H1 (cell line): Measurements from ENCODE around the gene CYP2A6. TPM values are rescaled to one million over a fixed set of nuclear protein-coding genes. Genes with fewer than 3 reads are reported as not detected.
"Not testable (repeated sequence)": the region's sequence is repeated elsewhere in the genome, so short reads cannot be mapped to it uniquely, and the experiment has no call there.

Source experiments
- CTCF ChIA-PET: fragments of 300-600 bp; sonication (Branson Sonifier 250); formaldehyde crosslinking; loops from one replicate; lab custom pipeline; 2021; ENCODE audit not compliant: partially characterized antibody; lab: Charles Lee
- POLR2A ChIA-PET: fragments of 300-600 bp; sonication (Branson Sonifier 250); formaldehyde crosslinking; loops from one replicate; lab custom pipeline; 2021; ENCODE audit warnings: inconsistent platforms; ENCODE audit not compliant: partially characterized antibody; lab: Charles Lee
- DNase-seq, 2 experiments: peaks; one replicate each; pipeline versions ENCODE4 v3.0.0 to v3.0.0-alpha.2; 2010 to 2022; ENCODE audit warnings: low spot score in 2 of 2, low read depth in 1 of 2, mixed read lengths in 1 of 2
- FAIRE-seq: peaks from 2 replicates; lab custom pipeline; 2011; peaks lifted over from hg19 to GRCh38; lab: Jason Lieb, UNC
- H2AFZ ChIP-seq: 2 replicates; pipeline ENCODE4 v1.8.1; 2012; ENCODE audit warnings: low read length, inconsistent platforms
- H2AK5ac ChIP-seq: 2 replicates; pipeline ENCODE4 v1.6.1; 2013; ENCODE audit warnings: low read depth, low read length
- H2BK120ac ChIP-seq: replicated peaks from 2 replicates; pipeline ENCODE3; 2013; ENCODE audit warnings: low read depth, low read length, inconsistent platforms
- H2BK12ac ChIP-seq: 2 replicates; pipeline ENCODE4 v1.6.1; 2013; ENCODE audit warnings: low read depth, low read length
- H2BK15ac ChIP-seq: 2 replicates; pipeline ENCODE4 v1.6.1; 2013; ENCODE audit warnings: low read length
- H2BK20ac ChIP-seq: 2 replicates; pipeline ENCODE4 v1.6.1; 2013; ENCODE audit warnings: low read length
- H2BK5ac ChIP-seq: 2 replicates; pipeline ENCODE4 v1.6.1; 2013; ENCODE audit warnings: low read depth, low read length
- H3K14ac ChIP-seq: 2 replicates; pipeline ENCODE4 v1.6.1; 2013; ENCODE audit warnings: inconsistent platforms; ENCODE audit not compliant: insufficient read length
- H3K18ac ChIP-seq: 2 replicates; pipeline ENCODE4 v1.6.1; 2013; ENCODE audit warnings: low read length; ENCODE audit errors: extremely low read depth
- H3K23ac ChIP-seq: 2 replicates; pipeline ENCODE4 v1.6.1; 2013; ENCODE audit warnings: inconsistent platforms; ENCODE audit not compliant: insufficient read length
- H3K23me2 ChIP-seq: 2 replicates; pipeline ENCODE4 v1.6.1; 2013; ENCODE audit warnings: low read depth, low read length
- H3K27ac ChIP-seq: 2 replicates; pipeline ENCODE4 v1.6.1; 2011; ENCODE audit warnings: low read depth, low read length, inconsistent platforms
- H3K27me3 ChIP-seq, 4 experiments: replicated peaks in 1 of 4; 1 replicate in 1 of 4; 2 replicates in 3 of 4; pipeline versions ENCODE4 v1.6.1 to v1.8.1; 2011 to 2013; ENCODE audit warnings: low read length in 3 of 4, mild to moderate bottlenecking in 3 of 4, inconsistent platforms in 2 of 4, mixed read lengths in 2 of 4, moderate library complexity in 1 of 4; ENCODE audit not compliant: control insufficient read depth in 3 of 4, insufficient read depth in 3 of 4; ENCODE audit errors: extremely low read depth in 1 of 4
- H3K36me3 ChIP-seq, 4 experiments: 2 replicates each; pipeline versions ENCODE4 v1.6.1 to v1.8.1; 2011 to 2013; ENCODE audit warnings: mild to moderate bottlenecking in 4 of 4, low read length in 3 of 4, moderate library complexity in 2 of 4, control low read depth in 1 of 4, inconsistent platforms in 1 of 4; ENCODE audit not compliant: insufficient read depth in 4 of 4, control insufficient read depth in 2 of 4
- H3K4ac ChIP-seq: replicated peaks from 2 replicates; pipeline ENCODE3; 2013; ENCODE audit warnings: low read length, low read depth, mixed read lengths, inconsistent platforms; ENCODE audit not compliant: insufficient read length
- H3K4me1 ChIP-seq, 4 experiments: replicated peaks in 1 of 4; 1 replicate in 1 of 4; 2 replicates in 3 of 4; pipeline versions ENCODE4 v1.6.1 to v1.8.1; 2011 to 2013; ENCODE audit warnings: low read length in 3 of 4, inconsistent platforms in 2 of 4, mixed read lengths in 1 of 4; ENCODE audit not compliant: insufficient read depth in 4 of 4, control insufficient read depth in 3 of 4
- H3K4me2 ChIP-seq, 2 experiments: 2 replicates each; pipeline versions ENCODE4 v1.6.1 to v1.8.1; 2011 to 2013; ENCODE audit warnings: low read depth in 2 of 2, low read length in 2 of 2, control low read depth in 1 of 2, inconsistent platforms in 1 of 2, mild to moderate bottlenecking in 1 of 2; ENCODE audit not compliant: insufficient read depth in 1 of 2
- H3K4me3 ChIP-seq, 4 experiments: fragments of 200-600, 300-600 bp in 1 of 4; sonication (generic), shearing (Covaris generic), sonication (Bioruptor Twin) in 1 of 4; 2 replicates each; pipeline versions ENCODE4 v1.5.1 to v1.8.1; 2011 to 2016; ENCODE audit warnings: low read length in 4 of 4, low read depth in 3 of 4, control low read depth in 2 of 4, inconsistent platforms in 2 of 4, mild to moderate bottlenecking in 2 of 4, mixed read lengths in 1 of 4, moderate library complexity in 1 of 4; ENCODE audit not compliant: insufficient read depth in 2 of 4; ENCODE audit errors: extremely low read depth in 1 of 4
- H3K56ac ChIP-seq: replicated peaks from 2 replicates; pipeline ENCODE3; 2013; ENCODE audit warnings: low read depth, mild to moderate bottlenecking, mixed read lengths, low read length, inconsistent platforms; ENCODE audit not compliant: insufficient read length
- H3K79me1 ChIP-seq: 2 replicates; pipeline ENCODE4 v1.6.1; 2013; ENCODE audit warnings: low read depth, low read length, control low read depth
- H3K79me2 ChIP-seq, 2 experiments: 2 replicates each; pipeline versions ENCODE4 v1.6.1 to v1.8.1; 2012 to 2013; ENCODE audit warnings: low read length in 2 of 2, mild to moderate bottlenecking in 2 of 2, inconsistent platforms in 1 of 2; ENCODE audit not compliant: insufficient read depth in 2 of 2, control insufficient read depth in 1 of 2
- H3K9ac ChIP-seq, 4 experiments: replicated peaks in 1 of 4; 1 replicate in 1 of 4; 2 replicates in 3 of 4; pipeline versions ENCODE4 v1.6.1 to v1.8.1; 2011 to 2013; ENCODE audit warnings: low read depth in 3 of 4, low read length in 3 of 4, control low read depth in 2 of 4, mild to moderate bottlenecking in 2 of 4, moderate library complexity in 2 of 4, inconsistent platforms in 1 of 4; ENCODE audit errors: extremely low read depth in 1 of 4
- H3K9me3 ChIP-seq, 2 experiments: 2 replicates each; pipeline versions ENCODE4 v1.6.1 to v1.8.1; 2012 to 2013; ENCODE audit warnings: mild to moderate bottlenecking in 2 of 2, moderate library complexity in 2 of 2, control low read depth in 1 of 2, inconsistent platforms in 1 of 2, low read depth in 1 of 2, low read length in 1 of 2, mixed read lengths in 1 of 2; ENCODE audit not compliant: insufficient read depth in 2 of 2
- H4K20me1 ChIP-seq, 2 experiments: replicated peaks in 1 of 2; 2 replicates each; pipeline versions ENCODE3 to v1.8.1; 2011 to 2013; ENCODE audit warnings: inconsistent platforms in 2 of 2, low read length in 2 of 2, mild to moderate bottlenecking in 1 of 2; ENCODE audit not compliant: insufficient read depth in 2 of 2, control insufficient read depth in 1 of 2
- H4K5ac ChIP-seq: 2 replicates; pipeline ENCODE4 v1.6.1; 2013; ENCODE audit warnings: low read length, low read depth, mixed read lengths, inconsistent platforms; ENCODE audit not compliant: insufficient read length
- H4K8ac ChIP-seq: 2 replicates; pipeline ENCODE4 v1.8.0; 2013; ENCODE audit warnings: mild to moderate bottlenecking, moderate library complexity, low read length, inconsistent platforms; ENCODE audit not compliant: insufficient read depth; ENCODE audit errors: extremely low read depth
- H4K91ac ChIP-seq: replicated peaks from 2 replicates; pipeline ENCODE3; 2013; ENCODE audit warnings: low read length, mixed read lengths, inconsistent platforms; ENCODE audit not compliant: insufficient read length
- WGBS, 2 experiments: shearing (Covaris generic) in 1 of 2; methylation state at CpG; one replicate each; pipeline versions ENCODE4 v1.1.6 to v1.1.7; 2013 to 2015; ENCODE audit warnings: low lambda C conversion rate in 2 of 2, mixed read lengths in 2 of 2, inconsistent platforms in 1 of 2, low coverage in 1 of 2, missing lambda C conversion rate in 1 of 2; ENCODE audit not compliant: insufficient replicate concordance in 2 of 2, insufficient coverage in 1 of 2, insufficient read length in 1 of 2; ENCODE audit errors: extremely low coverage in 1 of 2, missing lambda C conversion rate in 1 of 2; 5-methylcytosine and 5-hydroxymethylcytosine counted together
- polyA plus RNA-seq, 7 experiments: library from polyadenylated mRNA; depleted of rRNA in 3 of 7; stranded (reverse) in 5 of 7; unstranded in 2 of 7; fragments of >200 nt in 5 of 7; fragments of 200-250 nt in 2 of 7; gene quantifications; 1 replicate in 5 of 7; 2 replicates in 1 of 7; 4 replicates in 1 of 7; pipeline versions ENCODE4 v1.2.1 to v1.2.3, GENCODE V29; 2011 to 2013; ENCODE audit warnings: missing spikeins in 2 of 7, mixed read lengths in 2 of 7
- total RNA-seq: library from RNA; stranded (reverse); fragmentation: NEBNext Ultra II Directional; extraction: Animal tissue kit (Norgen Biotek cat#: 25700); gene quantifications from 2 replicates; pipeline ENCODE4 v1.2.1, GENCODE V29; 2021

The CYP2A6 gene
- total and polyA plus RNA-seq, 2 of the 8 experiments (the other 6 are each of a cell fraction or from before 2014, with no cell fraction given): 0.33 TPM; not detected in 1

GRCh38 chr19:40852467-40853152, 2.4 kb upstream of the CYP2A6 start:
- H3K36me3 ChIP-seq, H3K4me1 ChIP-seq, H3K79me2 ChIP-seq, H2BK5ac ChIP-seq, H3K4me3 ChIP-seq, H4K8ac ChIP-seq, H3K4me2 ChIP-seq, CTCF ChIA-PET, H3K4ac ChIP-seq, H3K56ac ChIP-seq, H4K91ac ChIP-seq, H2BK120ac ChIP-seq, DNase-seq, H3K79me1 ChIP-seq, H3K14ac ChIP-seq, H2AK5ac ChIP-seq, H3K9ac ChIP-seq, H3K27ac ChIP-seq, H3K9me3 ChIP-seq, H4K20me1 ChIP-seq, H3K23ac ChIP-seq, H4K5ac ChIP-seq, H2BK15ac ChIP-seq, H3K18ac ChIP-seq, H3K23me2 ChIP-seq, POLR2A ChIA-PET, FAIRE-seq, H2BK20ac ChIP-seq, H2BK12ac ChIP-seq, H2AFZ ChIP-seq: not testable (repeated sequence)
- H3K27me3 ChIP-seq: peaks cover 7 to 26% (median 16%) of the 10 kb centered on the region in 4 experiments
- 81% methylated on average over 2 of the region's 3 CpGs; no CpG with 5 or more reads in 1 of the 2 experiments for WGBS, 2 experiments

- H2BK5ac ChIP-seq, H4K5ac ChIP-seq, H2AK5ac ChIP-seq, H3K4me1 ChIP-seq, H2AFZ ChIP-seq, H2BK12ac ChIP-seq, H3K79me1 ChIP-seq, H3K4ac ChIP-seq, H4K91ac ChIP-seq, DNase-seq, H2BK20ac ChIP-seq, H3K79me2 ChIP-seq, FAIRE-seq, H3K27ac ChIP-seq, H3K4me3 ChIP-seq, H3K4me2 ChIP-seq, H3K9me3 ChIP-seq, CTCF ChIA-PET, H3K9ac ChIP-seq, POLR2A ChIA-PET, H4K20me1 ChIP-seq, H2BK15ac ChIP-seq, H4K8ac ChIP-seq, H3K14ac ChIP-seq, H3K18ac ChIP-seq, H3K36me3 ChIP-seq, H3K23ac ChIP-seq, H3K23me2 ChIP-seq, H2BK120ac ChIP-seq, H3K56ac ChIP-seq: not testable (repeated sequence)
- H3K27me3 ChIP-seq: peaks cover 7 to 26% (median 16%) of the 10 kb centered on the region in 4 experiments
- WGBS, 2 experiments: 86% methylated on average over 8 of the region's 8 CpGs; no CpG with 5 or more reads in 1 of the 2 experiments
These were observed 3.5 kb downstream of the CYP2A6 start for GRCh38 chr19:40846722-40847121.
